ENCODE results near the gene HOXA13.

DNA sequence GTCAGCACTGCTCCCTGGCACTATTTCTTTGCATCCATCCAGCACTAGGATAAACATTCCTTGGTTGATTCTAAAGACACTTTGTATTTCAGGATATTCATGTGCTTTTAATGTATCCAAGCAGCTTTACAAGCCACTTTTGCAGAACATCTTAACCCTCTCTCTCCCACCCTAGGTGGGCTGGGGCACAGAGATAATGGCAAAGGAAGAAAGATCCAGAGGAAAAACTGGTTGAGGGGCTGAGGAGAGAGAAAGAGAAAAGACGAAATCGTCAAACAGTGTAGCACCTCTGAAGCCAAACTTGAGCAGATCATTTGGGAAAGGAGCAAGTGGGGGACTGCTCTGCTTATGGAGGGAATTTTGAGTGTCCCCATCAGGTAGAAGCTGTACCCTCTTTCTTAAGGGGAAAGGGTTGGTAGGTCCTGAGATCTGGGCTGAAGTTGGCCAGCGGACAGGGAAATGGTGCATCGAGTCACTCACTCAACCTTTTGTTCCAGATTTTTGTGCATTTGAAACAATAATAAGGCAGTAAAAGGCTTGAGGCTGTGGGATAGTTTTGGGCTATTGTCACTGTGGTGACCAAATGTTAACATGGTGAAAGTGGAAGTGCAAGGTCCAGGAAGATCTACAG lies 4.2 kb upstream of the HOXA13 start:
- no peak for TF ChIP-seq CTCF (IDR thresholded peaks at IDR 0.05; ENCODE audit: low read depth, low read length)
- TF ChIP-seq EZH2phosphoT487 (IDR thresholded peaks at IDR 0.05; ENCODE audit: low read depth), result no peak
